Gastroesophageal sphincter (tissue), 4 donors: ENCODE data around the gene PRR35. TPM values are rescaled to one million over a fixed set of nuclear protein-coding genes. Genes with fewer than 3 reads are reported as not detected.

Experiments
- ATAC-seq: fragments of 150-250 bp; one replicate; pipeline ENCODE4 v1.9.1; 2016; ENCODE audit warnings: mild to moderate bottlenecking, moderate library complexity
- H3K27ac ChIP-seq, 4 donors: fragments of 200-600 bp; sonication (generic) in 3 of 4; 1 replicate in 3 of 4; 2 replicates in 1 of 4; pipeline ENCODE4 v1.5.1; 2016 to 2019
- H3K27me3 ChIP-seq: fragments of 200-600 bp; sonication (generic); one replicate; pipeline ENCODE4 v1.5.1; 2019
- H3K36me3 ChIP-seq, 2 donors: fragments of 200-600 bp; sonication (generic); one replicate each; pipeline ENCODE4 v1.5.1; 2019; ENCODE audit warnings: control low read depth in 1 of 2
- H3K4me1 ChIP-seq, 3 donors: fragments of 200-600 bp; sonication (generic); 1 replicate in 2 of 3; 2 replicates in 1 of 3; pipeline ENCODE4 v1.5.1; 2016 to 2019; ENCODE audit warnings: control low read depth in 2 of 3
- H3K4me3 ChIP-seq, 2 donors: fragments of 200-600 bp; sonication (generic); one replicate each; pipeline ENCODE4 v1.5.1; 2019; ENCODE audit warnings: mild to moderate bottlenecking in 1 of 2, moderate library complexity in 1 of 2
- H3K9me3 ChIP-seq, 3 donors: fragments of 200-600 bp; sonication (generic); one replicate each; pipeline ENCODE4 v1.5.1; 2017 to 2019; ENCODE audit warnings: control low read depth in 2 of 3
- CTCF ChIP-seq, 4 experiments: fragments of 200-600 bp in 2 of 4; fragments of 450-650 bp in 2 of 4; sonication (generic) in 1 of 4; IDR thresholded peaks; one replicate each; pipeline ENCODE4 v1.5.1; 2017 to 2019; ENCODE audit warnings: antibody characterized with exemption in 4 of 4, mild to moderate bottlenecking in 2 of 4, moderate library complexity in 2 of 4
- EP300 ChIP-seq: sonication (generic); formaldehyde crosslinking; IDR thresholded peaks from one replicate; pipeline ENCODE4 v1.6.1; 2017; ENCODE audit warnings: antibody characterized with exemption, mild to moderate bottlenecking
- POLR2A ChIP-seq, 2 donors: fragments of 450-650 bp; IDR thresholded peaks; one replicate each; pipeline ENCODE4 v1.6.1; 2017; ENCODE audit warnings: antibody characterized with exemption in 2 of 2, mild to moderate bottlenecking in 2 of 2, moderate library complexity in 1 of 2
- POLR2AphosphoS5 ChIP-seq: sonication (generic); formaldehyde crosslinking; IDR thresholded peaks from one replicate; pipeline ENCODE4 v1.6.1; 2017; ENCODE audit warnings: antibody characterized with exemption
- WGBS, 2 donors: methylation state at CpG; one replicate each; pipeline ENCODE4 v1.1.5; 2018; ENCODE audit warnings: low coverage in 1 of 2; 5-methylcytosine and 5-hydroxymethylcytosine counted together
- total RNA-seq, 4 donors: library from RNA; depleted of rRNA; stranded (reverse); fragments of >200 nt; gene quantifications; one replicate each; pipeline ENCODE4 v1.1.0, GENCODE V29; 2016

The PRR35 gene
- total RNA-seq, 4 donors from 2014 or later = not detected

- H3K4me3 ChIP-seq = no peak overlapping the region
- no peaks in the 10 kb centered on the region for H3K9me3 ChIP-seq
- no peaks in the 10 kb centered on the region for H3K27me3 ChIP-seq
- ATAC-seq = no peak
- peaks cover 0 to 40% of the 10 kb centered on the region in 2 donors for H3K36me3 ChIP-seq
- 97 to 100% methylated on average over 2 to 13 of the region's 43 CpGs for WGBS, 2 donors
- no peak overlapping the region for H3K27ac ChIP-seq
- no peak for TF ChIP-seq EP300
- TF ChIP-seq CTCF (IDR thresholded peaks at IDR 0.05) = no peak
- no peak for TF ChIP-seq POLR2AphosphoS5
- TF ChIP-seq POLR2A (IDR thresholded peaks at IDR 0.05) = no peak
- H3K4me1 ChIP-seq = peaks cover 0 to 5% (median 0%) of the 10 kb centered on the region in 3 donors
Measured at GRCh38 chr16:598823-599739, 38.9 kb downstream of the PRR35 start.

DNA sequence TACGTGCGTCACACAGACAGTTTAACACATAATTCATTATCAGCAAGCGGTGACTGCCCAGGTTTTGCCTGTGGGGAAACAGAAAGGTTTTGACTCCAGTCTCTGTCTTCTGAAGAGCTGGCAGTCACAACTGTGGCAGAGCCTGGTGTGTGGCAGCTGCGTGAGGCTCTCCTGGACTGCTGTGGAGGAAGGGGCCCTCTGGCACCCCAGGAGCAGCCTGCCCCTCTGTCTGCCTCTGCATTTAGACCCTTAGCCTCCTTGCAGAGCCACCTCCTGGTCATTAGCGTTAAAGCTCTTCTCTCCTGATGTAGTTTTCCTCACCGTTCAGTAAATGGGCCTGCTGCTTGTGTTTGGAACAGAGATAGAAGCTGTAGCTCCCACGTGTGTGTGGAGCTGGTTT lies 40.6 kb downstream of the PRR35 start:
- Histone ChIP-seq H3K36me3 (peaks cover 0 to 39% of the 10 kb centered on the region in 2 donors), H3K9me3 (no peaks in the 10 kb centered on the region), H3K27ac (no peak overlapping the region), H3K4me1 (peaks cover 0 to 4% (median 0%) of the 10 kb centered on the region in 3 donors), H3K27me3 (no peaks in the 10 kb centered on the region), H3K4me3 (no peak overlapping the region)
- ATAC-seq = no peak
- 49 to 71% methylated on average over 3 to 7 of the region's 7 CpGs for WGBS, 2 donors
- no peak for TF ChIP-seq POLR2AphosphoS5
- no peak for TF ChIP-seq POLR2A (IDR thresholded peaks at IDR 0.05)
- no peak for TF ChIP-seq EP300
- TF ChIP-seq CTCF (IDR thresholded peaks at IDR 0.05) = no peak

- H3K4me3 ChIP-seq = no peak overlapping the region
- no peak for ATAC-seq
- 86 to 89% methylated on average over 4 of the region's 5 CpGs for WGBS, 2 donors
Measured at GRCh38 chr16:603933-604332, 43.7 kb downstream of the PRR35 start.

DNA sequence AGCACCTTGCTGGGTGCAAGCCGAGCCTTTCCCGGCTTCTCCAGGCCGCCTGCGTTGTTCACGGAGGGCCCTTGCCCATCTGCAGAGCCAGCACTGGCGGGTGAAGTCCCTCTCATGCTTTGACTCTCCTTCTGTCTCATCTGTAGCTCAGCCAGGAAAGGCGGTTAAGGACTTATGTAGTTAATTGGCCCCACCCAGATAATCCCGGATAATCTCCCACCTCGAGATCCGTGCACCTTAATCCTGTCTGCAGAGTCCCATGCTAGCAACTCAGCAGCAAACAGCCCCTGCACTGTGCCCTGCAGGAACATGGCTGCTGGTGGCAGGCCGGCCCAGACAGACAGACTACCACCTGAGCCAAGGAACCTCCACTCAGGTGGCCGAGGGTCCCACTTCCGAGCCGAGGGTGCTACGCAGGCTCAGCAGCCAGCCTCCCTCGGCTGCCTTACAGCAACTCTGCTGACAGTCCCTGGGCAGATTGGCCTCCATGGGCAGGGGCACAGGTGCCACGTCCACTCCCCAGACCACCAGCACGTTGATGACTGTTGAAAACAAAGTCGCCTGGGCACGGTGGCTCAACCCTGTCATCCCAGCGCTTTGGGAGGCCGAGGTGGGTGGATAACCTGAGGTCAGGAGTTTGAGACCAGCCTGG lies 46.6 kb downstream of the PRR35 start:
- Histone ChIP-seq H3K4me3 (no peak overlapping the region), H3K4me1 (peaks cover 0 to 10% (median 2%) of the 10 kb centered on the region in 3 donors), H3K27ac (no peak overlapping the region), H3K27me3 (no peaks in the 10 kb centered on the region), H3K9me3 (no peaks in the 10 kb centered on the region), H3K36me3 (peaks cover 0 to 5% of the 10 kb centered on the region in 2 donors)
- 94 to 100% methylated on average over 3 to 7 of the region's 22 CpGs for WGBS, 2 donors
- no peak for TF ChIP-seq POLR2A (IDR thresholded peaks at IDR 0.05)
- TF ChIP-seq EP300 = no peak
- TF ChIP-seq CTCF (IDR thresholded peaks at IDR 0.05) = no peak
- ATAC-seq = no peak

More at GRCh38 chr16:603933-604332, 43.7 kb downstream of the PRR35 start:
- TF ChIP-seq POLR2AphosphoS5 (no peak), POLR2A (IDR thresholded peaks at IDR 0.05) (no peak), EP300 (no peak), CTCF (IDR thresholded peaks at IDR 0.05) (no peak)
- Histone ChIP-seq H3K27ac (no peak overlapping the region), H3K27me3 (no peaks in the 10 kb centered on the region), H3K36me3 (peaks cover 0 to 26% of the 10 kb centered on the region in 2 donors), H3K4me1 (peaks cover 0 to 4% (median 0%) of the 10 kb centered on the region in 3 donors), H3K9me3 (no peaks in the 10 kb centered on the region)
